GM23248 (cell line): ENCODE results near the gene UROC1.

Experiments
- EZH2 ChIP-seq: fragments of 200-600 bp; sonication (generic); IDR thresholded peaks from 2 replicates; pipeline ENCODE4 v1.6.1; 2018; ENCODE audit warnings: antibody characterized with exemption, mild to moderate bottlenecking; ENCODE audit not compliant: insufficient read depth, poor library complexity, severe bottlenecking
- EZH2phosphoT487 ChIP-seq: fragments of 200-600 bp; sonication (generic); IDR thresholded peaks from 2 replicates; pipeline ENCODE4 v1.6.1; 2018; ENCODE audit warnings: antibody characterized with exemption, moderate library complexity, mild to moderate bottlenecking, low read depth; ENCODE audit not compliant: insufficient read depth

DNA sequence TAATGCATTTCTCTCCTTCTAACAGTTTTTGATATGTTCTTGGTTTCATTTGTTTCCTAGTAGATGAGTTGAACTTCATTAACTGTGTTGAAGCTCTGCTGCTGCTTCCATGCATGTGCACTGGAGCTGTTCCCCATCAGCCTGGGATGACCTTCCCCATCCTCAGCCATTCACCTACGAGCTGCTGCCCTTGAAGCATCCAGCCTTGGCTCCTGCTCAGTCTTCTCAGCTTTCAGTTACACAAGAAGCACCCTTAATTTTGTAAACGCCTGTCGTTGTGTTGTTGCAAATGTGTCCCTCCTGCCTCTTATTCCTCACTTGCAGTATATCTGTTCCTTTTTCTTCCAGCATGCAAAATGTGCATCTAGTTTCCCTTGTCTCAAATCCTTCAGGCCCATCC lies 33.4 kb downstream of the UROC1 start:
- no peak for TF ChIP-seq EZH2phosphoT487
- TF ChIP-seq EZH2: no peak
